ENCODE results near the gene NEDD8. TPM values are rescaled to one million over a fixed set of nuclear protein-coding genes. Genes with fewer than 3 reads are reported as not detected.

NEDD8 gene
- total and polyA plus RNA-seq, 2 of the 4 experiments (the other 2 are of a cell fraction), result 167 to 375 TPM

GRCh38 chr14:24260780-24261157 lies 28.6 kb upstream of the NEDD8 start:
- no peak overlapping the region for H3K18ac ChIP-seq (ENCODE audit: low read depth, low read length)
- peaks cover 4% of the 10 kb centered on the region; the same call in 1 of the 2 replicates for H3K36me3 ChIP-seq (ENCODE audit: control insufficient read depth, insufficient read depth, low read length)
- peak overlapping the region; percentile 42 for H2AK9ac ChIP-seq (replicated peaks; ENCODE audit: low read depth, low read length, poor library complexity)
- no peak overlapping the region for H4K5ac ChIP-seq (ENCODE audit: low read depth, low read length)
- no peak overlapping the region for H3K56ac ChIP-seq (ENCODE audit: extremely low read depth, insufficient read depth, low read length)
- TF ChIP-seq MXI1 (IDR thresholded peaks at IDR 0.05; ENCODE audit: borderline replicate concordance, low read depth, low read length) (no peak), FOS (IDR thresholded peaks at IDR 0.05; ENCODE audit: low read depth, low read length) (no peak), CEBPB (IDR thresholded peaks at IDR 0.05; ENCODE audit: low read depth, low read length) (no peak), CHD1 (IDR thresholded peaks at IDR 0.05; ENCODE audit: low read depth, low read length) (no peak), CTCF (conservative IDR thresholded peaks at IDR 0.05; ENCODE audit: low read depth, low read length) (no peak), ELK1 (IDR thresholded peaks at IDR 0.05; ENCODE audit: borderline replicate concordance, low read depth, low read length) (no peak), RFX5 (IDR thresholded peaks at IDR 0.05; ENCODE audit: low read depth, low read length) (no peak), USF2 (IDR thresholded peaks at IDR 0.05; ENCODE audit: low read depth, low read length) (no peak)
- H3K4me2 ChIP-seq (ENCODE audit: low read depth, low read length), result no peak overlapping the region
- H3K23ac ChIP-seq (ENCODE audit: low read depth, low read length), result no peak overlapping the region; the same call in 1 of the 2 replicates
- CTCF ChIA-PET, result no interaction called here
- H3K9me1 ChIP-seq (ENCODE audit: insufficient read depth, low read length), result peaks cover 16% of the 10 kb centered on the region; the same call in 1 of the 2 replicates
- H3K4me3 ChIP-seq (ENCODE audit: insufficient read depth, low read depth, low read length), result no peak overlapping the region
- POLR2A ChIA-PET (ENCODE audit: unreplicated experiment), result no interaction called here
- peaks cover 8% of the 10 kb centered on the region for H3K4me1 ChIP-seq (ENCODE audit: control insufficient read depth, insufficient read depth, low read length)
- dilution Hi-C loops (cut with HindIII; ENCODE audit: low sequenced_read_pairs, unreplicated experiment) (no loop called here), intact Hi-C loops (cut with micrococcal nuclease) (no loop called here), in situ Hi-C loops (cut with MboI; ENCODE audit: low sequenced_read_pairs) (no loop called here)
- H3K9me3 ChIP-seq (ENCODE audit: control insufficient read depth, insufficient read depth, low read length), result no peaks in the 10 kb centered on the region
- no peak overlapping the region for H3K4ac ChIP-seq (ENCODE audit: low read depth, low read length)
- no peak overlapping the region for H3K9ac ChIP-seq (ENCODE audit: low read depth, low read length)
- no peaks in the 10 kb centered on the region for H4K20me1 ChIP-seq (ENCODE audit: insufficient read depth, low read length)
- no peak overlapping the region for H2BK20ac ChIP-seq (ENCODE audit: low read depth, low read length)
- no peak overlapping the region for H2BK5ac ChIP-seq (ENCODE audit: low read depth, low read length, poor library complexity, severe bottlenecking)
- no peak overlapping the region for H2AFZ ChIP-seq (replicated peaks; ENCODE audit: low read length, poor library complexity)
- no peak for DNase-seq
- no peak overlapping the region for H2AK5ac ChIP-seq (ENCODE audit: low read depth, low read length)
- no peak for ATAC-seq (ENCODE audit: low read depth)
- H4K91ac ChIP-seq (ENCODE audit: insufficient read depth, low read depth, low read length), result no peak overlapping the region
- 83% methylated on average over 1 of the region's 4 CpGs; no CpG with 5 or more reads in 1 of the 2 experiments for WGBS, 2 experiments (ENCODE audit: extremely low coverage in 2 of 2, insufficient read length in 1 of 2)
- H3K27ac ChIP-seq (ENCODE audit: insufficient read depth, low read length), result no peak overlapping the region
- no peaks in the 10 kb centered on the region for H3K27me3 ChIP-seq (ENCODE audit: control insufficient read depth, insufficient read depth, low read length)
- H2BK120ac ChIP-seq (ENCODE audit: low read depth, low read length), result no peak overlapping the region
- no peak overlapping the region for H4K8ac ChIP-seq (ENCODE audit: low read depth in 2 of 2, low read length in 2 of 2)
- H3K14ac ChIP-seq (replicated peaks; ENCODE audit: low read depth, low read length), result no peak overlapping the region
- H3K79me1 ChIP-seq (ENCODE audit: low read depth in 1 of 2, low read length in 2 of 2), result peaks cover 0 to 2% of the 10 kb centered on the region in 2 experiments; a peak in 1 of 4 replicates
- BruUV-seq (replicated peaks), result no TSS peak
- no peak overlapping the region for H2BK15ac ChIP-seq (ENCODE audit: low read depth, low read length)

All from IMR-90 (cell line).